NB4 (cell line): Measurements from ENCODE around the gene TNFAIP8.

Experiments used
- MYC ChIP-seq: IDR thresholded peaks from 2 replicates; pipeline ENCODE4 v1.6.1; 2011; ENCODE audit warnings: low read depth, low read length
- POLR2A ChIP-seq: IDR thresholded peaks from 2 replicates; pipeline ENCODE4 v1.6.1; 2011; ENCODE audit warnings: mild to moderate bottlenecking; ENCODE audit not compliant: insufficient read length; ENCODE audit errors: extremely low read depth
- TF ChIP-seq, protein P1 (sequence below): IDR thresholded peaks from one replicate; pipeline ENCODE4 v1.5.1; 2012; ENCODE audit warnings: low read depth, low read length
- TF ChIP-seq, protein P2 (sequence below): IDR thresholded peaks from 2 replicates; pipeline ENCODE4 v1.6.1; 2011; ENCODE audit warnings: low read depth, low read length

DNA sequence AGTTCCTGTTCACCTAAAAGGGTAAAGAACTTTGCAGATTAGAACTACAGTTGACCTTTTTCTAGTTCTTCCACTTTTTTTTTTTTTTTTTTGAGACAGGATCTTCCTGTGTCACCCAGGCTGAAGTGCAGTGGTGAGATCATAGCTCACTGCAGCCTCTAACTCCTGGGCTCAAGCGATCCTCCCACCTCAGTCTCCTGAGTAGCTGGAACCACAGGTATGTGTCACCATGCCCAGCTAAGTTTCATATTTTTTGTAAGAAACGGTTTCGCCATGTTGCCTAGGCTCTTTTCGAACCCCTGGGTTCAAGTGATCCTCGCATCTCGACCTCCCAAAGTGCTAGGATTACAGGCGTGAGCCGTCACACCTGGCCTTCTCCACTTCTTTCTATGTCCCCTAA, 39.7 kb upstream of the TNFAIP8 start:
- TF ChIP-seq POLR2A (no peak), MYC (no peak)
- TF ChIP-seq, protein P1, sequence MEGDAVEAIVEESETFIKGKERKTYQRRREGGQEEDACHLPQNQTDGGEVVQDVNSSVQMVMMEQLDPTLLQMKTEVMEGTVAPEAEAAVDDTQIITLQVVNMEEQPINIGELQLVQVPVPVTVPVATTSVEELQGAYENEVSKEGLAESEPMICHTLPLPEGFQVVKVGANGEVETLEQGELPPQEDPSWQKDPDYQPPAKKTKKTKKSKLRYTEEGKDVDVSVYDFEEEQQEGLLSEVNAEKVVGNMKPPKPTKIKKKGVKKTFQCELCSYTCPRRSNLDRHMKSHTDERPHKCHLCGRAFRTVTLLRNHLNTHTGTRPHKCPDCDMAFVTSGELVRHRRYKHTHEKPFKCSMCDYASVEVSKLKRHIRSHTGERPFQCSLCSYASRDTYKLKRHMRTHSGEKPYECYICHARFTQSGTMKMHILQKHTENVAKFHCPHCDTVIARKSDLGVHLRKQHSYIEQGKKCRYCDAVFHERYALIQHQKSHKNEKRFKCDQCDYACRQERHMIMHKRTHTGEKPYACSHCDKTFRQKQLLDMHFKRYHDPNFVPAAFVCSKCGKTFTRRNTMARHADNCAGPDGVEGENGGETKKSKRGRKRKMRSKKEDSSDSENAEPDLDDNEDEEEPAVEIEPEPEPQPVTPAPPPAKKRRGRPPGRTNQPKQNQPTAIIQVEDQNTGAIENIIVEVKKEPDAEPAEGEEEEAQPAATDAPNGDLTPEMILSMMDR: no peak
- TF ChIP-seq, protein P2, sequence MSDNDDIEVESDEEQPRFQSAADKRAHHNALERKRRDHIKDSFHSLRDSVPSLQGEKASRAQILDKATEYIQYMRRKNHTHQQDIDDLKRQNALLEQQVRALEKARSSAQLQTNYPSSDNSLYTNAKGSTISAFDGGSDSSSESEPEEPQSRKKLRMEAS: no peak
